K562 (cell line): ENCODE measurements around the gene GPSM3. TPM values are rescaled to one million over a fixed set of nuclear protein-coding genes. Genes with fewer than 3 reads are reported as not detected.

Experiments used
- ADNP ChIP-seq: fragments of 200-800 bp; sonication (Bioruptor generic); IDR thresholded peaks from 2 replicates; pipeline ENCODE4 v1.6.1; 2016; ENCODE audit warnings: missing genetic modification characterization, missing compliant biosample characterization
- BACH1 ChIP-seq: fragments of 200-800 bp; sonication (Bioruptor generic); IDR thresholded peaks from 2 replicates; pipeline ENCODE4 v1.6.1; 2016; ENCODE audit warnings: missing genetic modification characterization, missing compliant biosample characterization
- CC2D1A ChIP-seq: fragments of 450-650 bp; IDR thresholded peaks from 2 replicates; pipeline ENCODE4 v1.6.1; 2017; ENCODE audit warnings: mild to moderate bottlenecking
- ERF ChIP-seq: fragments of 450-650 bp; formaldehyde crosslinking; IDR thresholded peaks from 2 replicates; pipeline ENCODE4 v1.4.0; 2020; ENCODE audit warnings: mild to moderate bottlenecking, mixed read lengths
- GTF2A2 ChIP-seq: IDR thresholded peaks from 2 replicates; pipeline ENCODE4 v1.6.1; 2016; ENCODE audit warnings: mild to moderate bottlenecking, missing genetic modification characterization, missing compliant biosample characterization
- HES1 ChIP-seq: fragments of 450-650 bp; IDR thresholded peaks from 2 replicates; pipeline ENCODE4 v1.6.1; 2016; ENCODE audit warnings: low read depth, mild to moderate bottlenecking, moderate library complexity
- NR3C1 ChIP-seq: sonication (generic); formaldehyde crosslinking; IDR thresholded peaks from 2 replicates; pipeline ENCODE4 v1.8.1; 2022; ENCODE audit warnings: missing genetic modification reagents
- POLR2AphosphoS2 ChIP-seq: IDR thresholded peaks from 2 replicates; pipeline ENCODE4 v1.6.1; 2012; ENCODE audit warnings: low read length, improper control_type of control experiment
- PTRF ChIP-seq: fragments of 450-650 bp; IDR thresholded peaks from 2 replicates; pipeline ENCODE4 v1.6.1; 2016; ENCODE audit warnings: mild to moderate bottlenecking, missing genetic modification characterization, missing compliant biosample characterization
- RAD21 ChIP-seq, 2 experiments: fragments of 250-450 bp in 1 of 2; fragments of 450-650 bp in 1 of 2; sonication (Bioruptor Pico) in 1 of 2; formaldehyde crosslinking in 1 of 2; IDR thresholded peaks in 1 of 2; conservative IDR thresholded peaks in 1 of 2; 2 replicates each; pipeline versions ENCODE4 v1.4.0 to v1.8.0; 2020 to 2022; ENCODE audit warnings: mild to moderate bottlenecking in 2 of 2, moderate library complexity in 1 of 2
- RBM22 ChIP-seq: fragments of 200-400 bp; formaldehyde crosslinking; IDR thresholded peaks from 2 replicates; pipeline ENCODE4 v1.6.1; 2018; ENCODE audit warnings: low read length, low read depth; ENCODE audit not compliant: poor library complexity, severe bottlenecking
- SP1 ChIP-seq: sonication (generic); formaldehyde crosslinking; IDR thresholded peaks from 2 replicates; pipeline ENCODE4 v1.8.1; 2022; ENCODE audit warnings: mild to moderate bottlenecking, missing genetic modification reagents
- TARDBP ChIP-seq: fragments of 450-650 bp; IDR thresholded peaks from 2 replicates; pipeline ENCODE4 v1.6.1; 2016
- TFAM ChIP-seq: fragments of 250-450 bp; sonication (Bioruptor Pico); conservative IDR thresholded peaks from 2 replicates; pipeline ENCODE4 v1.5.0; 2021; ENCODE audit warnings: mild to moderate bottlenecking, moderate library complexity
- USF2 ChIP-seq: sonication (generic); formaldehyde crosslinking; IDR thresholded peaks from 2 replicates; pipeline ENCODE4 v1.5.0; 2020; ENCODE audit warnings: missing genetic modification reagents
- WHSC1 ChIP-seq: IDR thresholded peaks from one replicate; pipeline ENCODE4 v1.6.1; 2012; ENCODE audit warnings: low read length, control low read depth, inconsistent platforms
- ZBTB1 ChIP-seq: sonication (generic); formaldehyde crosslinking; IDR thresholded peaks from 2 replicates; pipeline ENCODE4 v1.8.1; 2023; ENCODE audit warnings: missing genetic modification reagents, low read depth, mild to moderate bottlenecking, borderline replicate concordance
- ZBTB2 ChIP-seq: fragments of 450-650 bp; IDR thresholded peaks from 2 replicates; pipeline ENCODE4 v1.6.1; 2016; ENCODE audit warnings: antibody characterized with exemption
- ZC3H4 ChIP-seq: sonication (generic); formaldehyde crosslinking; IDR thresholded peaks from 2 replicates; pipeline ENCODE4 v1.9.0; 2021; ENCODE audit warnings: missing genetic modification reagents, borderline replicate concordance
- ZFP91 ChIP-seq: sonication (generic); formaldehyde crosslinking; IDR thresholded peaks from 2 replicates; pipeline ENCODE4 v1.8.0; 2022; ENCODE audit warnings: mild to moderate bottlenecking, missing genetic modification reagents
- ZNF140 ChIP-seq: fragments of 250-450 bp; sonication (Bioruptor Pico); IDR thresholded peaks from 2 replicates; pipeline ENCODE4 v1.8.0; 2021; ENCODE audit warnings: moderate library complexity, mild to moderate bottlenecking, inconsistent platforms
- ZNF384 ChIP-seq: IDR thresholded peaks from 2 replicates; pipeline ENCODE4 v1.6.1; 2012; ENCODE audit warnings: low read depth, low read length, improper control_type of control experiment
- ZNF512 ChIP-seq: IDR thresholded peaks from 2 replicates; pipeline ENCODE4 v1.6.1; 2016; ENCODE audit warnings: missing genetic modification characterization, missing compliant biosample characterization
- ZNF644 ChIP-seq: fragments of 200-800 bp; sonication (Bioruptor generic); IDR thresholded peaks from 2 replicates; pipeline ENCODE4 v1.6.1; 2016; ENCODE audit warnings: low read depth, missing genetic modification characterization, missing compliant biosample characterization
- polyA plus RNA-seq, 8 experiments: library from polyadenylated mRNA; depleted of rRNA in 4 of 8; stranded (reverse) in 5 of 8; unstranded in 3 of 8; fragments of >200 nt; fragmentation: Nextera tagmentation in 2 of 8; fragmentation: Illumina TruSeq in 1 of 8; extraction: Ambion mirVana in 2 of 8; extraction: Trizol in 1 of 8; gene quantifications; 2 replicates each; pipeline versions ENCODE4 v1.2.1 to v1.2.3, GENCODE V29; 2011 to 2014; ENCODE audit warnings: inconsistent platforms in 1 of 8, missing spikeins in 1 of 8
- total RNA-seq, 7 experiments: library from RNA; depleted of rRNA in 6 of 7; stranded (reverse); fragments of >200 nt in 6 of 7; fragmentation: Illumina TruSeq in 2 of 7; extraction: Trizol in 2 of 7; gene quantifications; 2 replicates each; pipeline versions ENCODE4 v1.2.1 to v1.2.3, GENCODE V29; 2011 to 2021; ENCODE audit warnings: low replicate concordance in 1 of 7

Gene GPSM3
- total and polyA plus RNA-seq, 9 of the 15 experiments (the other 6 are each of a cell fraction or from before 2014, with no cell fraction given) = 5.3 to 42.6 (median 24.4) TPM

GRCh38 chr6:32154514-32155161 lies 37.8 kb downstream of the GPSM3 start (continued):
- TF ChIP-seq RAD21 (CRISPR knock-in tag; conservative IDR thresholded peaks at IDR 0.05 in 1 of 2, IDR thresholded peaks at IDR 0.05 in 1 of 2) (peak; percentile 90 to 93), NR3C1 (CRISPR knock-in tag) (no peak), POLR2AphosphoS2 (no peak), ZBTB1 (CRISPR knock-in tag) (no peak; the same call in 1 of the 2 replicates), WHSC1 (no peak), ZC3H4 (CRISPR knock-in tag) (no peak; the same call in 1 of the 2 replicates), ZNF140 (no peak), ZBTB2 (no peak), ZNF512 (tag) (no peak), ZFP91 (CRISPR knock-in tag) (no peak), BACH1 (tag) (no peak), HES1 (no peak), RBM22 (no peak), TFAM (CRISPR knock-in tag) (no peak), PTRF (tag) (no peak), ADNP (tag) (no peak), ERF (CRISPR knock-in tag) (no peak), GTF2A2 (tag) (no peak), ZNF384 (peak; percentile 48), SP1 (no peak), ZNF644 (tag) (no peak), TARDBP (0 out of 2 replicates have a peak, but pooled peaks have one; percentile 14), CC2D1A (peak; percentile 73), USF2 (CRISPR knock-in tag) (no peak)
